ENCODE data around the gene LRP2. TPM values are rescaled to one million over a fixed set of nuclear protein-coding genes. Genes with fewer than 3 reads are reported as not detected.

The LRP2 gene
- total RNA-seq, 1 donor from 2014 or later = 1.00 TPM

GRCh38 chr2:169210917-169211316 is 151.4 kb downstream of the LRP2 start:
- Histone ChIP-seq H3K36me3 (ENCODE audit: insufficient read depth, low read length) (no peaks in the 10 kb centered on the region), H3K4me2 (ENCODE audit: low read length) (no peak overlapping the region), H3K27me3 (ENCODE audit: insufficient read depth, low read length) (no peaks in the 10 kb centered on the region), H3K9me3 (ENCODE audit: insufficient read depth, low read depth, low read length) (no peaks in the 10 kb centered on the region), H3K4me1 (ENCODE audit: insufficient read depth, low read length) (no peaks in the 10 kb centered on the region), H4K20me1 (ENCODE audit: insufficient read depth, low read length) (no peaks in the 10 kb centered on the region), H3K79me2 (ENCODE audit: insufficient read depth, low read length) (no peaks in the 10 kb centered on the region), H2AFZ (ENCODE audit: low read depth, low read length) (no peak overlapping the region), H3K4me3 (ENCODE audit: insufficient read depth, low read depth, low read length) (no peak overlapping the region), H3K9ac (ENCODE audit: low read length) (no peak overlapping the region), H3K27ac (ENCODE audit: low read depth, low read length) (no peak overlapping the region)
- FAIRE-seq (no peak), DNase-seq (ENCODE audit: low read depth) (no peak)
- Mint-ChIP-seq H3K4me1 (ENCODE audit: low read depth, unreplicated experiment) (no peaks in the 10 kb centered on the region), H3K27ac (ENCODE audit: unreplicated experiment) (no peak overlapping the region), H3K27me3 (ENCODE audit: low read depth, unreplicated experiment) (no peaks in the 10 kb centered on the region), H3K4me3 (ENCODE audit: unreplicated experiment) (no peak overlapping the region), H3K36me3 (ENCODE audit: low read depth, unreplicated experiment) (no peaks in the 10 kb centered on the region), H3K9me3 (ENCODE audit: unreplicated experiment) (no peaks in the 10 kb centered on the region)
- TF ChIP-seq EZH2 (IDR thresholded peaks at IDR 0.05; ENCODE audit: insufficient read depth, low read length) (no peak), CTCF (IDR thresholded peaks at IDR 0.05; ENCODE audit: insufficient read depth, low read depth, low read length) (no peak)

- Mint-ChIP-seq H3K9me3 (ENCODE audit: unreplicated experiment) (no peaks in the 10 kb centered on the region), H3K4me3 (ENCODE audit: unreplicated experiment) (no peak overlapping the region), H3K27ac (ENCODE audit: unreplicated experiment) (no peak overlapping the region), H3K4me1 (ENCODE audit: low read depth, unreplicated experiment) (no peaks in the 10 kb centered on the region), H3K36me3 (ENCODE audit: low read depth, unreplicated experiment) (no peaks in the 10 kb centered on the region), H3K27me3 (ENCODE audit: low read depth, unreplicated experiment) (no peaks in the 10 kb centered on the region)
- Histone ChIP-seq H3K79me2 (ENCODE audit: insufficient read depth, low read length) (no peaks in the 10 kb centered on the region), H3K27me3 (ENCODE audit: insufficient read depth, low read length) (no peaks in the 10 kb centered on the region), H2AFZ (ENCODE audit: low read depth, low read length) (no peak overlapping the region), H3K9ac (ENCODE audit: low read length) (no peak overlapping the region), H3K36me3 (ENCODE audit: insufficient read depth, low read length) (no peaks in the 10 kb centered on the region), H3K27ac (ENCODE audit: low read depth, low read length) (no peak overlapping the region), H3K4me3 (ENCODE audit: insufficient read depth, low read depth, low read length) (no peak overlapping the region), H3K9me3 (ENCODE audit: insufficient read depth, low read depth, low read length) (no peaks in the 10 kb centered on the region), H3K4me2 (ENCODE audit: low read length) (no peak overlapping the region), H4K20me1 (ENCODE audit: insufficient read depth, low read length) (no peaks in the 10 kb centered on the region), H3K4me1 (ENCODE audit: insufficient read depth, low read length) (no peaks in the 10 kb centered on the region)
- TF ChIP-seq EZH2 (IDR thresholded peaks at IDR 0.05; ENCODE audit: insufficient read depth, low read length) (no peak), CTCF (IDR thresholded peaks at IDR 0.05; ENCODE audit: insufficient read depth, low read depth, low read length) (no peak)
- no peak for DNase-seq (ENCODE audit: low read depth)
- FAIRE-seq = no peak
Measured at GRCh38 chr2:169208026-169208425, 154.3 kb downstream of the LRP2 start.

- no peak overlapping the region for H2AFZ ChIP-seq (ENCODE audit: low read depth, low read length)
- no peaks in the 10 kb centered on the region for H3K9me3 Mint-ChIP-seq (ENCODE audit: unreplicated experiment)
Measured at GRCh38 chr2:169205176-169205575, 157.2 kb downstream of the LRP2 start.

More at GRCh38 chr2:169205176-169205575, 157.2 kb downstream of the LRP2 start:
- Histone ChIP-seq H3K27ac (ENCODE audit: low read depth, low read length) (no peak overlapping the region), H4K20me1 (ENCODE audit: insufficient read depth, low read length) (no peaks in the 10 kb centered on the region), H3K9ac (ENCODE audit: low read length) (no peak overlapping the region), H3K4me2 (ENCODE audit: low read length) (no peak overlapping the region), H3K79me2 (ENCODE audit: insufficient read depth, low read length) (no peaks in the 10 kb centered on the region), H3K9me3 (ENCODE audit: insufficient read depth, low read depth, low read length) (no peaks in the 10 kb centered on the region), H3K27me3 (ENCODE audit: insufficient read depth, low read length) (no peaks in the 10 kb centered on the region), H3K4me1 (ENCODE audit: insufficient read depth, low read length) (no peaks in the 10 kb centered on the region), H3K36me3 (ENCODE audit: insufficient read depth, low read length) (no peaks in the 10 kb centered on the region), H3K4me3 (ENCODE audit: insufficient read depth, low read depth, low read length) (no peak overlapping the region)
- no peak overlapping the region for H3K4me3 Mint-ChIP-seq (ENCODE audit: unreplicated experiment)
- no peaks in the 10 kb centered on the region for H3K36me3 Mint-ChIP-seq (ENCODE audit: low read depth, unreplicated experiment)
- H3K27me3 Mint-ChIP-seq (ENCODE audit: low read depth, unreplicated experiment) = no peaks in the 10 kb centered on the region
- TF ChIP-seq EZH2 (IDR thresholded peaks at IDR 0.05; ENCODE audit: insufficient read depth, low read length) (no peak), CTCF (IDR thresholded peaks at IDR 0.05; ENCODE audit: insufficient read depth, low read depth, low read length) (no peak)
- no peak for DNase-seq (ENCODE audit: low read depth)
- H3K27ac Mint-ChIP-seq (ENCODE audit: unreplicated experiment) = no peak overlapping the region
- FAIRE-seq = no peak
- no peaks in the 10 kb centered on the region for H3K4me1 Mint-ChIP-seq (ENCODE audit: low read depth, unreplicated experiment)

All from astrocyte (in vitro differentiated cells and primary cell).